ENCODE results near the gene STX8. TPM values are rescaled to one million over a fixed set of nuclear protein-coding genes. Genes with fewer than 3 reads are reported as not detected.

Gene STX8
- total RNA-seq, 1 experiment from 2014 or later = 38.8 TPM

GRCh38 chr17:9401434-9401833 lies 174.2 kb downstream of the STX8 start (continued):
- TF ChIP-seq ZBTB33 (IDR thresholded peaks at IDR 0.05; ENCODE audit: extremely low read depth, insufficient replicate concordance, low read length) (no peak), CTCF (IDR thresholded peaks at IDR 0.05 in 2 of 3, conservative IDR thresholded peaks at IDR 0.05 in 1 of 3; ENCODE audit: borderline replicate concordance in 1 of 3, insufficient read depth in 1 of 3, low read depth in 2 of 3, low read length in 2 of 3) (no peak), REST (IDR thresholded peaks at IDR 0.05; ENCODE audit: low read depth) (no peak), EZH2 (IDR thresholded peaks at IDR 0.05) (no peak), ZFX (IDR thresholded peaks at IDR 0.05) (no peak)

- H3K9me2 ChIP-seq (ENCODE audit: insufficient read depth) = no peaks in the 10 kb centered on the region
- no peak for DNase-seq (ENCODE audit: low read depth, low spot score)
- no peak for TF ChIP-seq CBX3 (IDR thresholded peaks at IDR 0.05; ENCODE audit: low read depth)
- TF ChIP-seq EGR1 (IDR thresholded peaks at IDR 0.05; ENCODE audit: low read depth) = no peak
- no peak for TF ChIP-seq ZNF274 (IDR thresholded peaks at IDR 0.05; ENCODE audit: low read depth, low read length)
- no peak for TF ChIP-seq CEBPB (IDR thresholded peaks at IDR 0.05; ENCODE audit: low read depth)
- TF ChIP-seq EZH2 (IDR thresholded peaks at IDR 0.05) = no peak
- TF ChIP-seq JUND (IDR thresholded peaks at IDR 0.05) = no peak
- no peak for TF ChIP-seq FOSL1 (IDR thresholded peaks at IDR 0.05; ENCODE audit: low read depth)
- no peak for TF ChIP-seq EZH2phosphoT487 (IDR thresholded peaks at IDR 0.05; ENCODE audit: borderline replicate concordance)
- TF ChIP-seq POLR2AphosphoS5 (IDR thresholded peaks at IDR 0.05; ENCODE audit: low read depth, low read length) = no peak
- TF ChIP-seq SRF (IDR thresholded peaks at IDR 0.05; ENCODE audit: low read depth) = no peak
- TF ChIP-seq ELF1 (IDR thresholded peaks at IDR 0.05; ENCODE audit: borderline replicate concordance, low read depth) = no peak
- intact Hi-C loops (cut with micrococcal nuclease) = no loop called here
- ChIA-PET CTCF (no interaction called here), RAD21 (ENCODE audit: low non-redundant PET in 1 of 2, low total read pairs in 2 of 2, uncharacterized antibody in 2 of 2, unreplicated experiment in 2 of 2) (no interaction called here), POLR2A (no interaction called here)
- no peak overlapping the region for H3K27ac ChIP-seq (ENCODE audit: low read depth, low read length)
- no peak overlapping the region for H3K4me3 ChIP-seq (replicated peaks in 1 of 2; ENCODE audit: low read depth in 1 of 2, low read length in 2 of 2)
- H3K9me3 ChIP-seq (ENCODE audit: control insufficient read depth in 1 of 2, insufficient read depth in 1 of 2, low read depth in 1 of 2, low read length in 2 of 2) = peaks cover 6 to 9% of the 10 kb centered on the region in 2 experiments
- H3K4me2 ChIP-seq (ENCODE audit: low read length) = no peak overlapping the region
- no peaks in the 10 kb centered on the region for H4K20me1 ChIP-seq (ENCODE audit: insufficient read depth)
- H3K9ac ChIP-seq (ENCODE audit: low read length) = no peak overlapping the region
- no TSS peak for BruUV-seq (replicated peaks)
- H2AFZ ChIP-seq (ENCODE audit: low read depth, low read length, poor library complexity, severe bottlenecking) = no peak overlapping the region
- no peaks in the 10 kb centered on the region for H3K4me1 ChIP-seq (ENCODE audit: control insufficient read depth in 1 of 2, insufficient read depth in 2 of 2, low read length in 2 of 2)
- no peaks in the 10 kb centered on the region for H3K27me3 ChIP-seq (ENCODE audit: insufficient read depth, low read length)
- ATAC-seq = no peak
- H3K36me3 ChIP-seq (ENCODE audit: control insufficient read depth in 1 of 2, insufficient read depth in 2 of 2, low read length in 2 of 2) = no peaks in the 10 kb centered on the region
- no peaks in the 10 kb centered on the region for H3K79me2 ChIP-seq (ENCODE audit: insufficient read depth, low read length)
Measured at GRCh38 chr17:9389111-9389527, 186.5 kb downstream of the STX8 start.
